GM12892 (cell line): ENCODE data around the gene USH1G.

ENCODE experiments used
- DNase-seq: peaks from one replicate; pipeline ENCODE4 v3.0.0; 2011; ENCODE audit not compliant: insufficient read length
- FAIRE-seq: peaks from 2 replicates; lab custom pipeline; 2011; peaks lifted over from hg19 to GRCh38; lab: Jason Lieb, UNC
- POLR2A ChIP-seq: IDR thresholded peaks from 2 replicates; pipeline ENCODE4 v1.6.1; 2011; ENCODE audit warnings: low read depth, low read length, control low read depth
- POLR2AphosphoS5 ChIP-seq: IDR thresholded peaks from 2 replicates; pipeline ENCODE4 v1.6.1; 2011; ENCODE audit warnings: low read depth, low read length, control low read depth
- TAF1 ChIP-seq: IDR thresholded peaks from 2 replicates; pipeline ENCODE4 v1.6.1; 2011; ENCODE audit warnings: low read depth, mild to moderate bottlenecking, control low read depth, low read length, borderline replicate concordance

The USH1G gene

DNA sequence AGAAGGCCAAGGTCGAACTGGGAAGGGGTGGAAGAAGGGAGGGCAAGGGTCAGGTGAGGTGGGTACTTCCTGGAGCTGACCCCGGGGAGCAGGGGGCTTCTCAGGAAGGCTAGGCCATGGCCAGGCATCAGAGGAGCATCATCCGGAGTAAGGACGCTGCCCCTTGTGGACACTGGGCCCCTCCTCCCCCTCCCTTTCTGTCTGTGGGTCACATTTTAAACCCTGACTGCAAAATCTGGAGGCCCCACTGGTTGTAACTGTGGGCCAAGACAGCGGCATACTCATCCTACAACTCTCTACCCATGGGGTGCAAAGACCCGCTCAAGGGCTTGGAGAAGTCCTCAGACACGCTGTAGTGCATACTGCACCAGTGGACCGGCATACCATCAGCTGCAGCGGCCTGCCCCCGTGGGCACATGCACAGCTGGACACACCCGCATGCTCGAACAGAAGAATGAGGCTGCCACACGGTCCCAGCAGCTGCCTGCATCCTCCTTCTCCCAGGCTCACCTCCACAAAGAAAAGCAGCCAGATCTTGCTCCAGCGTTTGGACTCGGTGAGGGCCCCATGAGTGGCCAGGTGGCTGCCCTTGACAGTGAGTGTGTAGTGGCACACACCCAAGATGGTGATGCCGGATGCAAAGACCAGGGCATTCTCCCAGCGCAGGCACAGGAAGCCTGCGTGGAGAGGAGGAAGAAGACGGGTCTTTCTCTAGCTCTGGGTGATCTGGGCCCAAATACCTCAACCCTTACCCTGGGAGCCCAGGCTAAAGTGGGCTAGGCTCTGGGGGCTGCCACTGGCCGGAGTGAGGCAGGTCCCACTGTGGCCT, 30.8 kb downstream of the USH1G start:
- no peak for DNase-seq
- no peak for FAIRE-seq
- no peak for TF ChIP-seq POLR2AphosphoS5
- TF ChIP-seq POLR2A, result no peak
- TF ChIP-seq TAF1, result no peak

DNA sequence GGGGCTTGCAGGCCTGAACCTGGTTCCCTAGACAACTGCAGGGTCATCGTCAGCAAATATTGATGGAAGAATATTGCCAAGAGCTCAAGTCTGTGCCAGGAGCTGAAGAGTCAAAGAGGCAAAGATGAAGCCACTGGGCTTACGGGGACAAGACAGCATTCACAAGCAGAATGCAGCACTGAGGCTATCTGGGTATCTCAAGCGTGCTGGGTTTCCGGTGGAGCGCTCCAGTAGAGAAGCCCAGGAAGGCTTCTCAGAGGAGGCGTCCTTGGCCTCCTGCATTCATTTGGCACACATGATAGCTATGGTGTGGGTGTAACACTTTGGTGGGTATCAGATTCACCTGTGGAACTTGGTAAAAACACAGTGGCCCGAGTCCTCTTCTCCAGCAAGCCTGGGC, 32.5 kb downstream of the USH1G start:
- TF ChIP-seq POLR2AphosphoS5 (no peak), TAF1 (no peak), POLR2A (no peak)
- no peak for DNase-seq
- FAIRE-seq, result no peak

DNA sequence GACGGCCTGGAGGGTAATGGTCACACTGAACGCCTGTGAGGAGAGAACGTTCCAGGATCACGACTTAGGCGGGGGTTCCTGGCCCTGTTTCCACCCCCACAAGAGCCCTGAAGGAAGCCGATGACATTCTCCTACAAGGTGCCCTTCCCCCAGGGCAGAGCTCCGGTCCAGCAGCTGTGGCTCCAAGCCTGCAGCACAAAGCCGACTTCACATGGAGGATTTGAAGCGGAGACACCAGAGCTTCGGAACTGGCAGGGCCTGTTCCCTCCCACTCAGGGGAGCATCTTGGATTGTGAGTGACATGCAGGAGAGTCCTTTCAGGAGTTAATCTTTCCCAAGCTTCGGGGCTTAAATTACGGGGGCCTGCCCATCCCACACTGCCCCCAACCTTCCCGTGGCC, 34.6 kb downstream of the USH1G start:
- FAIRE-seq, result no peak
- no peak for DNase-seq

DNA sequence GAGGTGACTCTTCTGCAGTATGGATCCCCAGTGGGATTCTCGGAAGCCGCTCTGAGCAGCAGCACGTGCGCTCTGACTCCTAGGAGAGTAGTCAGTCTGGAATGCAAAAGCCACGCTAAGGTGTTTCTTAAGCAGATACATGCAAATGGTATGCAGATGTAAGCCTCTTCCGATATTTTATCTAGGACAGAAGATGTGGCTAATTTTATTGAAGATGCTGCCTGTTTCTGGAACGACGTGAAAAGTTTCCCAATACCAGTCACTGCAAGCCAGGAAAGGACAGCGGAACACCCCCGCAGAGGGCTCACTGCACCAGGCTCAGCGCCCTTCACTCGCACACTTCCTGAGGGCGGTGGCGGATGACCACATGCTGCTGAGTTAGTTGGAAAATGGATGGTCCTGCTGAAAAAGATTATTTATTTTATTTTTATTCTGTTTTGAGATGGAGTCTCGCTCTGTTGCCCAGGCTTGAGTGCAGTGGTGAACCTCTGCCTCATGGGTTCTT, 39.8 kb downstream of the USH1G start:
- DNase-seq (no peak), FAIRE-seq (no peak)
- TF ChIP-seq POLR2AphosphoS5, result no peak
- TF ChIP-seq POLR2A, result no peak
- no peak for TF ChIP-seq TAF1

More for the DNA sequence above, 34.6 kb downstream of the USH1G start:
- TF ChIP-seq TAF1 (no peak), POLR2AphosphoS5 (no peak)

DNA sequence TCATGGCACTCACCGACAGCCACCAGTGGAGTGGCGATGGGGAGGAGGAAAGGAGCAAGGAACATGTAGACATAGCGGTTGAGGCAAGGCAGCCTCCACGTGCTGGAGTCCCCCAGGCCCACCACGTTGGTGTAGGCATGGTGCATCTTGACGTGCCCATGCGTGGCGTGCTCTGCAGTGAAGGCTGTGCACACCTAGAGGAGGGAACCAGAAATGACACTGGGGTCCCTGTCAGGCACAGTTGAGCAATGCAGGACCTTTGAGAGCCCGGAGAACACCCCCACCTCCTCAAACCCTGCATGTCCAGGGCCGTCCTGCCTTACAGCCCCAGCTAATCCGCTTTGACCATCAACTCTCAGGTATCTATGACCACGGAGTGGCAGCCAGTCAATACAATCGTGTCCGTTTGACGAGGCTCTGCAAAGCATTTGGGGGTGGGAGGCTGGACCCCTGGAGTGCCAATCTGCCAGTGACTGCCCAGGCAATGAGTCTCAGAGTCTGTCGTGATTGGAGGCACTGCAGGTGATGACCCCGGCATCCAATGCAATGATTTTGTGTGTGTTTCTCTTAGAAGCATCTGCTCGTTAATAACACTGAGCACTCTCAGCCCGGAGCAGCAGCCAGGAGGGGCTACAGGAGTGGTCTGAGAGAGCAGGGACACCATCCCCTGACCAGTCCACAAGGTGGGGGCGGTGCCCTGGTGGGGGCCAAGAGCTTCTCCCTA, 40.4 kb downstream of the USH1G start:
- no peak for TF ChIP-seq TAF1
- no peak for TF ChIP-seq POLR2A
- no peak for TF ChIP-seq POLR2AphosphoS5
- FAIRE-seq (no peak), DNase-seq (no peak)

- TF ChIP-seq TAF1, result no peak
- TF ChIP-seq POLR2AphosphoS5, result no peak
- no peak for TF ChIP-seq POLR2A
- no peak for DNase-seq
- no peak for FAIRE-seq
Measured at GRCh38 chr17:74881073-74881472, 42.0 kb downstream of the USH1G start.

DNA sequence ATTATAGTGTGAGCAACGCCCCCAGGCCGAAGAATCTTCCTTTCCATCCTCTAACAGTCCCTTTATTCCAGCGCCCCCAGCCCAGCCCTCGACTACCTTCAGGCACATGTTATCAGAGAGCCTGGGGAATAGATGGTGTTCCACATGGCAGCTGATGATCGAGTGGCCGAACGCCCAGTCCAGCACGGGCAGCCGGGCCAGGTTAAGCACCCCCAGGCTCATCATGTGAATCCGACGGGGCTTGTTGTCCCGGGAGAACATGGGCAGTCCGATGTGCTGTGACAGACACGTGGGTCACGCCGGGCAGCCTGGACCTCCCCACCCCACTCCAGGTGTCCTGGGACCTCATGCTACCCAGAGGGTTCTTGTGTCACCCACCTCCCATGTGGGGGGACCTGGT, 43.7 kb downstream of the USH1G start:
- DNase-seq (no peak), FAIRE-seq (no peak)
- TF ChIP-seq POLR2A (no peak), TAF1 (no peak), POLR2AphosphoS5 (no peak)

GRCh38 chr17:74878658-74879057, 44.4 kb downstream of the USH1G start:
- no peak for TF ChIP-seq POLR2AphosphoS5
- no peak for TF ChIP-seq POLR2A
- TF ChIP-seq TAF1, result no peak
- no peak for DNase-seq
- FAIRE-seq, result no peak

DNA sequence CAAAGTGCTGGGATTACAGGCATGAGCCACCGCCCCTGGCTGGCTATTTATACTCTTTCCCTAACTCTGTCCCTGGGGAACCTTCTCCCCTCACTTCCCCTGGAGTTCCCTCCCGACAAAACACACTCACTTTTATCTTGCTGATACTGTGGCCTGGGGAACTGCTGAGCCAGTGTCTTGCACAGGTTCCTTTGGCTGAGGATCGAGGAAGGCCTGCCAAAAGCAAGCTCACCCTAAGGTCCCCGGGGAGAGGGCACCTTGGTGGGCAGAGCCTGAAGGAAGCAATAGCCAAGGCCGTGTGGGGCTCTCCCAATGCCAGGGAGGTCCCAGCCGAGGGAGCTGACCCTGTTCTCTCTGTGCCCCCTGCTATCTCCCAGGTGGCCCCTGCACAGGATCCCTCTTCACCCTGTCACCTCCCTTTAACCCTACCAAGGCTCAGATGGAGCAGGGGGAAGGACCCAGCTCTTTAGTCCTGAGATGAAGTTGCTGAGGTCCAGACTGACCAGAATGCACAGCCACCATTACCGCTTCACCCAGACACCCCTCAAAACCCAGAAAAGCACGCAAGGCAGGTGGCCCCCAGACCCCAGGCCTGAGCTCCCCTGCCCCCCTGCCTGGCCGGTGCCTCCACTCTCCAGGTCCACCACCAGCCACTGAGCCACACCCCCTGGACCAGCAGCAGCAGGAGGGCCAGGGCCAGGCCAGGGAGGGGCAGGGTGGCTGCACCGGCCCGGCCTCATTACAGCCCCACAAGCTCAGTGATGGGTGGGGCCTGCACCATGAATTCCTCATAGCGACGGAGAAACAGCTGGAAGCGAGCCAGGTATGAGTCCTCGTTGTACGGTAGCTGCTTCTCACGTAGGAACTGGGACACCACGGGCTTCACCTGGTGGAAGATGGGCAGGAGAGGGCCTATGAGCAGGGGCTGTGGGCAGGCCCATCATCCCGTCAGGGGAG, 45.2 kb downstream of the USH1G start:
- FAIRE-seq, result no peak
- DNase-seq, result no peak
- TF ChIP-seq POLR2A (no peak), POLR2AphosphoS5 (no peak), TAF1 (no peak)

- TF ChIP-seq TAF1, result no peak
- DNase-seq (no peak), FAIRE-seq (no peak)
Measured at GRCh38 chr17:74875977-74876593, 47.0 kb downstream of the USH1G start.
